CD14-positive monocyte (primary cell): ENCODE measurements around the gene RNF175. TPM values are rescaled to one million over a fixed set of nuclear protein-coding genes. Genes with fewer than 3 reads are reported as not detected.

Experiments
- DNase-seq, 3 donors: peaks; one replicate each; pipeline ENCODE4 v3.0.0-alpha.2; 2011 to 2022
- H2AFZ ChIP-seq: 2 replicates; pipeline ENCODE4 v1.6.0; 2012; ENCODE audit warnings: mild to moderate bottlenecking, low read depth, low read length, inconsistent platforms; ENCODE audit not compliant: insufficient read depth, poor library complexity, severe bottlenecking
- H3K27ac ChIP-seq, 2 donors: 1 replicate in 1 of 2; 2 replicates in 1 of 2; pipeline ENCODE4 v1.5.1; 2012 to 2013; ENCODE audit warnings: low read length in 2 of 2, control low read depth in 1 of 2, inconsistent platforms in 1 of 2, low read depth in 1 of 2, mild to moderate bottlenecking in 1 of 2
- H3K27me3 ChIP-seq, 2 donors: one replicate each; pipeline versions ENCODE4 v1.6.0 to v1.6.1; 2011 to 2013; ENCODE audit warnings: low read length in 2 of 2; ENCODE audit not compliant: control insufficient read depth in 2 of 2, insufficient read depth in 2 of 2
- H3K36me3 ChIP-seq, 2 donors: replicated peaks in 1 of 2; 1 replicate in 1 of 2; 2 replicates in 1 of 2; pipeline versions ENCODE4 v1.5.1 to v1.6.1; 2012 to 2013; ENCODE audit warnings: low read length in 2 of 2, control low read depth in 1 of 2, inconsistent platforms in 1 of 2, mild to moderate bottlenecking in 1 of 2; ENCODE audit not compliant: insufficient read depth in 2 of 2, control insufficient read depth in 1 of 2
- H3K4me1 ChIP-seq, 2 donors: 1 replicate in 1 of 2; 2 replicates in 1 of 2; pipeline versions ENCODE4 v1.5.1 to v1.6.1; 2012 to 2013; ENCODE audit warnings: low read length in 2 of 2, control low read depth in 1 of 2, inconsistent platforms in 1 of 2, mild to moderate bottlenecking in 1 of 2, moderate library complexity in 1 of 2; ENCODE audit not compliant: insufficient read depth in 2 of 2, control insufficient read depth in 1 of 2
- H3K4me2 ChIP-seq: replicated peaks from 2 replicates; pipeline ENCODE3; 2012; ENCODE audit warnings: low read length, moderate library complexity, mild to moderate bottlenecking; ENCODE audit not compliant: poor library complexity, severe bottlenecking; ENCODE audit errors: extremely low read depth
- H3K4me3 ChIP-seq, 3 experiments: fragments of 200-600 bp in 1 of 3; sonication (generic) in 1 of 3; replicated peaks in 1 of 3; 1 replicate in 2 of 3; 2 replicates in 1 of 3; pipeline ENCODE4 v1.5.1; 2011 to 2013; ENCODE audit warnings: low read length in 3 of 3, mild to moderate bottlenecking in 3 of 3, control low read depth in 2 of 3, low read depth in 2 of 3, inconsistent platforms in 1 of 3, moderate library complexity in 1 of 3
- H3K79me2 ChIP-seq: 2 replicates; pipeline ENCODE4 v1.6.0; 2012; ENCODE audit warnings: mild to moderate bottlenecking, control low read depth, inconsistent platforms, low read length, moderate library complexity; ENCODE audit not compliant: insufficient read depth
- H3K9ac ChIP-seq: 2 replicates; pipeline ENCODE4 v1.6.0; 2017; ENCODE audit warnings: low read length, mild to moderate bottlenecking; ENCODE audit not compliant: insufficient read depth, poor library complexity, severe bottlenecking
- H3K9me3 ChIP-seq, 2 donors: replicated peaks in 1 of 2; 1 replicate in 1 of 2; 2 replicates in 1 of 2; pipeline versions ENCODE4 v1.5.1 to v1.6.1; 2012 to 2013; ENCODE audit warnings: low read length in 2 of 2, control low read depth in 1 of 2; ENCODE audit not compliant: control insufficient read depth in 1 of 2, insufficient read depth in 1 of 2
- H4K20me1 ChIP-seq: 2 replicates; pipeline ENCODE4 v1.6.0; 2012; ENCODE audit warnings: mild to moderate bottlenecking, low read length, control low read depth, moderate library complexity; ENCODE audit not compliant: insufficient read depth
- H3K27ac Mint-ChIP-seq, 7 donors: one replicate each; pipeline ENCODE4 v1.8.0; 2020; ENCODE audit warnings: mild to moderate bottlenecking in 7 of 7, mixed read lengths in 7 of 7, moderate library complexity in 6 of 7, inconsistent platforms in 2 of 7
- H3K27me3 Mint-ChIP-seq, 3 donors: one replicate each; pipeline ENCODE4 v1.8.0; 2021 to 2022; ENCODE audit warnings: low read depth in 3 of 3, mild to moderate bottlenecking in 3 of 3, mixed read lengths in 3 of 3, moderate library complexity in 3 of 3, inconsistent platforms in 1 of 3
- H3K36me3 Mint-ChIP-seq, 2 donors: one replicate each; pipeline ENCODE4 v1.8.0; 2020; ENCODE audit warnings: mixed read lengths in 2 of 2, inconsistent platforms in 1 of 2, mild to moderate bottlenecking in 1 of 2
- H3K4me1 Mint-ChIP-seq: one replicate; pipeline ENCODE4 v1.8.0; 2020; ENCODE audit warnings: mild to moderate bottlenecking, mixed read lengths
- H3K4me3 Mint-ChIP-seq, 2 donors: one replicate each; pipeline ENCODE4 v1.8.0; 2020; ENCODE audit warnings: mild to moderate bottlenecking in 2 of 2, mixed read lengths in 2 of 2, moderate library complexity in 1 of 2
- H3K9me3 Mint-ChIP-seq, 7 donors: one replicate each; pipeline ENCODE4 v1.8.0; 2020 to 2022; ENCODE audit warnings: mixed read lengths in 7 of 7, mild to moderate bottlenecking in 6 of 7, moderate library complexity in 6 of 7, inconsistent platforms in 2 of 7
- CTCF ChIP-seq: fragments of 200-600 bp; IDR thresholded peaks from one replicate; pipeline ENCODE4 v1.8.0; 2022; ENCODE audit warnings: antibody characterized with exemption, mild to moderate bottlenecking
- WGBS: methylation state at CpG from one replicate; pipeline ENCODE4 v1.1.5; 2013; ENCODE audit warnings: missing lambda C conversion rate; ENCODE audit not compliant: insufficient coverage; 5-methylcytosine and 5-hydroxymethylcytosine counted together
- intact Hi-C, 2 donors: fragments of 100-400 bp; cut with micrococcal nuclease; formaldehyde crosslinking; loops; one replicate each; pipeline versions ENCODE4 v1.15.0 to v1.15.1; 2023
- polyA plus RNA-seq, 3 donors: library from polyadenylated mRNA; depleted of rRNA in 1 of 3; unstranded in 2 of 3; stranded (reverse) in 1 of 3; fragments of 300-500 nt in 2 of 3; fragments of >200 nt in 1 of 3; fragmentation: Illumina TruSeq in 2 of 3; gene quantifications; 1 replicate in 2 of 3; 2 replicates in 1 of 3; pipeline ENCODE4 v1.2.3, GENCODE V29; 2012 to 2021

Gene RNF175
- polyA plus RNA-seq, 3 donors: 0.36 to 0.91 (median 0.55) TPM

- Histone ChIP-seq H2AFZ (no peak overlapping the region), H3K9ac (no peak overlapping the region), H4K20me1 (no peaks in the 10 kb centered on the region), H3K9me3 (peaks cover 0 to 10% of the 10 kb centered on the region in 2 donors), H3K4me1 (peaks cover 0 to 3% of the 10 kb centered on the region in 2 donors), H3K4me2 (no peak overlapping the region), H3K27me3 (peaks cover 2 to 8% of the 10 kb centered on the region in 2 donors), H3K79me2 (no peaks in the 10 kb centered on the region), H3K27ac (no peak overlapping the region), H3K36me3 (no peaks in the 10 kb centered on the region), H3K4me3 (no peak overlapping the region)
- no CpG with 5 or more reads among the region's 1 CpG for WGBS
- Mint-ChIP-seq H3K36me3 (no peaks in the 10 kb centered on the region), H3K4me3 (no peak overlapping the region), H3K27me3 (peaks cover 9 to 16% (median 10%) of the 10 kb centered on the region in 3 donors), H3K27ac (no peak overlapping the region), H3K9me3 (peaks cover 4 to 12% (median 8%) of the 10 kb centered on the region in 7 donors), H3K4me1 (peaks cover 11% of the 10 kb centered on the region)
- intact Hi-C loops: no loop called here
- no peak for TF ChIP-seq CTCF
- DNase-seq: no peak
Observed at GRCh38 chr4:153808175-153808574, 48.4 kb upstream of the RNF175 start.

DNA sequence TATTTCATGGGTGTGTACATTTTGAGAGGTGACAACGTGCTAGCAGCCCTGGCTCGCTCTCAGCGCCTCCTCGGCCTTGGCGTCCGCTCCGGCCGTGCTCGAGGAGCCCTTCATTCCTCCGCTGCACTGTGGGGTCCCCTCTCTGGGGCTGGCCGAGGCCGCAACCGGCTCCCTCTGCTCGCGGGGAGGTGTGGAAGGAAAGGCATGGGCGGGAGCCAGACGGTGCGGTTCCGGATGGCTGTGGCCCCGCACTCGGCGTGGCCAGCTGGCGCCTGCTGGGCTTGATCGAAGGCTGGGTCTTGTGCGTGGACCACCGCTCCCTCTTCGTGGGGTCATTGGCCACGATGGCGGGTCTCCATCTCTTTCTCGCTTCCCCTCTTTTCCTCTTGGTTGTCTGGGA is 46.2 kb upstream of the RNF175 start:
- no peak for DNase-seq
- peaks cover 0 to 10% of the 10 kb centered on the region in 2 donors for H3K9me3 ChIP-seq
- H3K4me3 Mint-ChIP-seq: no peak overlapping the region
- peaks cover 0 to 3% of the 10 kb centered on the region in 2 donors for H3K4me1 ChIP-seq
- no peak overlapping the region for H2AFZ ChIP-seq
- no peaks in the 10 kb centered on the region for H3K36me3 ChIP-seq
- 97% methylated on average over 25 of the region's 30 CpGs for WGBS
- no peaks in the 10 kb centered on the region for H4K20me1 ChIP-seq
- H3K36me3 Mint-ChIP-seq: no peaks in the 10 kb centered on the region
- H3K9me3 Mint-ChIP-seq: peaks cover 4 to 12% (median 8%) of the 10 kb centered on the region in 7 donors
- no peak overlapping the region for H3K9ac ChIP-seq
- H3K27me3 Mint-ChIP-seq: peaks cover 4 to 11% (median 9%) of the 10 kb centered on the region in 3 donors
- H3K4me3 ChIP-seq: no peak overlapping the region
- H3K4me2 ChIP-seq: no peak overlapping the region
- intact Hi-C loops: no loop called here
- H3K4me1 Mint-ChIP-seq: peaks cover 11% of the 10 kb centered on the region
- peaks cover 0 to 4% of the 10 kb centered on the region in 2 donors for H3K27me3 ChIP-seq
- peak overlapping the region in 1 of 7 donors; percentile 25 for H3K27ac Mint-ChIP-seq
- no peak for TF ChIP-seq CTCF
- no peaks in the 10 kb centered on the region for H3K79me2 ChIP-seq
- no peak overlapping the region for H3K27ac ChIP-seq
